ENCODE results near the gene OR6Q1.
"Not testable (repeated sequence)": the region's sequence is repeated elsewhere in the genome, so short reads cannot be mapped to it uniquely, and the experiment has no call there.

The OR6Q1 gene

GRCh38 chr11:58030653-58031052, at the start of gene OR6Q1:
Gene OR6Q1, plus strand, starts transcription at chr11:58030953. Its CDS starts 0 bp downstream, at chr11:58030953.
- DNase-seq (ENCODE audit: low read depth) = no peak
- no peak within 1 kb of the TSS for H3K4me3 ChIP-seq (ENCODE audit: control insufficient read depth, low read depth, low read length)
- TF ChIP-seq, protein P1, sequence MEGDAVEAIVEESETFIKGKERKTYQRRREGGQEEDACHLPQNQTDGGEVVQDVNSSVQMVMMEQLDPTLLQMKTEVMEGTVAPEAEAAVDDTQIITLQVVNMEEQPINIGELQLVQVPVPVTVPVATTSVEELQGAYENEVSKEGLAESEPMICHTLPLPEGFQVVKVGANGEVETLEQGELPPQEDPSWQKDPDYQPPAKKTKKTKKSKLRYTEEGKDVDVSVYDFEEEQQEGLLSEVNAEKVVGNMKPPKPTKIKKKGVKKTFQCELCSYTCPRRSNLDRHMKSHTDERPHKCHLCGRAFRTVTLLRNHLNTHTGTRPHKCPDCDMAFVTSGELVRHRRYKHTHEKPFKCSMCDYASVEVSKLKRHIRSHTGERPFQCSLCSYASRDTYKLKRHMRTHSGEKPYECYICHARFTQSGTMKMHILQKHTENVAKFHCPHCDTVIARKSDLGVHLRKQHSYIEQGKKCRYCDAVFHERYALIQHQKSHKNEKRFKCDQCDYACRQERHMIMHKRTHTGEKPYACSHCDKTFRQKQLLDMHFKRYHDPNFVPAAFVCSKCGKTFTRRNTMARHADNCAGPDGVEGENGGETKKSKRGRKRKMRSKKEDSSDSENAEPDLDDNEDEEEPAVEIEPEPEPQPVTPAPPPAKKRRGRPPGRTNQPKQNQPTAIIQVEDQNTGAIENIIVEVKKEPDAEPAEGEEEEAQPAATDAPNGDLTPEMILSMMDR (IDR thresholded peaks at IDR 0.05; ENCODE audit: control insufficient read depth, insufficient read depth, low read depth, low read length, missing control alignments) = no peak

- TF ChIP-seq, protein P1 (IDR thresholded peaks at IDR 0.05; ENCODE audit: control insufficient read depth, insufficient read depth, low read depth, low read length, missing control alignments) = no peak
- DNase-seq (ENCODE audit: low read depth) = no peak
- H3K4me3 ChIP-seq (ENCODE audit: control insufficient read depth, low read depth, low read length) = no peak overlapping the region
These were observed 49.2 kb upstream of the OR6Q1 start for GRCh38 chr11:57981536-57981935.

- H3K4me3 ChIP-seq (ENCODE audit: control insufficient read depth, low read depth, low read length) = no peak overlapping the region
- TF ChIP-seq, protein P1 (IDR thresholded peaks at IDR 0.05; ENCODE audit: control insufficient read depth, insufficient read depth, low read depth, low read length, missing control alignments) = no peak
- DNase-seq (ENCODE audit: low read depth) = no peak
These were observed 48.0 kb upstream of the OR6Q1 start for GRCh38 chr11:57982776-57983175.

DNA sequence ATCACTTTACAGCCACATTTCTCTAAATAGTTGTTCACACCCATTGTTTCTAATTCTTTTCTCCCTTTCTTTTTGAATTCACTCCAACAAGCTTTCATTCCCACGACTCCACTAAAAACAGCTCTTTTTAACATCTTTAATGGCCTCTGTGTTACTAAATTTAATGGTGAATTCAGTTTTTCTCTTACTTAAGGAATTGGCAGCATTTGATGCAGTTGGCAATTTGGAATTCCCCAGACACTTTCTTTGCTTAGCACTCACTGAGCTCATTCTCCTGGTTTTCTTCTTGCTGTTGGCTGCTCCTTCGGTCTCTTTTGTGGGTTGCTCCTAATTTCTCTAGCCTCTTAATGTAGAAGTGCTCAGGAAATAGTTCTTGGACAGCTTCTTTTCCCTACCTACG, 47.6 kb upstream of the OR6Q1 start:
- no peak for DNase-seq (ENCODE audit: low read depth)
- no peak overlapping the region for H3K4me3 ChIP-seq (ENCODE audit: control insufficient read depth, low read depth, low read length)

GRCh38 chr11:57999523-57999922, 31.2 kb upstream of the OR6Q1 start:
- not testable (repeated sequence) for DNase-seq (ENCODE audit: low read depth); H3K4me3 ChIP-seq (ENCODE audit: control insufficient read depth, low read depth, low read length)

More for the DNA sequence above, 47.6 kb upstream of the OR6Q1 start:
- TF ChIP-seq, protein P1 (IDR thresholded peaks at IDR 0.05; ENCODE audit: control insufficient read depth, insufficient read depth, low read depth, low read length, missing control alignments) = no peak

DNA sequence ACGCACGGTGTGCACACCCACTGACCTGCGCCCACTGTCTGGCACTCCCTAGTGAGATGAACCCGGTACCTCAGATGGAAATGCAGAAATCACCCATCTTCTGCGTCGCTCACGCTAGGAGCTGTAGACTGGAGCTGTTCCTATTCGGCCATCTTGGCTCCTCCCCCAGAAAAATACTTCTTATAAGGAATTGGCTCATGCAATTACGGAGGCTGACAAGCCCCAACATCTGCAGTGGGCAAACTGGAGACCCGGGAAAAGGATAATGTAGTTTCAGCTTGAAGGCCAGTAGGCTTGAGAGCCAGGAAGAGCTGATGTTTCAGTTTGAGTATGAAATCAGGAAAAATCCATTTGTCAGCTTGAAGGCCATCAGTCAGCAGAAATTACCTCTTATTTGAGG, 30.7 kb upstream of the OR6Q1 start:
- not testable (repeated sequence) for H3K4me3 ChIP-seq (ENCODE audit: control insufficient read depth, low read depth, low read length)

DNA sequence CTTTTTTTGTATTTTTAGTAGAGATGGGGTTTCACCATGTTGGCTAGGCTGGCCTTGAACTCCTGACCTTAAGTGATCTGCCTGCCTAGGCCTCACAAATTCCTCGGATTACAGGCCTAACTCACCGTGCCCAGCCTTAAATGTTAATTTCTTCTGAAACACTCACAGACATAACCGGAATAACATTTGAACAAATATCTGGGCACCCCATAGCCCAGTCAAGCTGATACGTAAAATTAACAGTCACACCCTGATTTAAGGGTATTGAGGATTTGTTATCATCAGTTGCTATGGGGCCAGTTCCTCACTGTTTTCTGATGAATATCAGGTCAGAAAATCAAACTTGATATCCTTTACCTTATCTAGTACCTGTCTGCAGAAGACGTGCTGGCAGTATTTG, 30.1 kb upstream of the OR6Q1 start:
- no peak for DNase-seq (ENCODE audit: low read depth)
- TF ChIP-seq, protein P1 (IDR thresholded peaks at IDR 0.05; ENCODE audit: control insufficient read depth, insufficient read depth, low read depth, low read length, missing control alignments) = no peak
- H3K4me3 ChIP-seq (ENCODE audit: control insufficient read depth, low read depth, low read length) = no peak overlapping the region

More for the DNA sequence above, 30.7 kb upstream of the OR6Q1 start:
- not testable (repeated sequence) for DNase-seq (ENCODE audit: low read depth)

- H3K4me3 ChIP-seq (ENCODE audit: control insufficient read depth, low read depth, low read length) = no peak overlapping the region
- no peak for DNase-seq (ENCODE audit: low read depth)
- TF ChIP-seq, protein P1 (IDR thresholded peaks at IDR 0.05; ENCODE audit: control insufficient read depth, insufficient read depth, low read depth, low read length, missing control alignments) = no peak
These were observed 27.7 kb upstream of the OR6Q1 start for GRCh38 chr11:58003036-58003435.

All from AG09309 (cell line).